NCI-H2171 treated with DMSO at 0.1 percent for 48 hours (cell line): ENCODE results near the gene AGTRAP.

Experiments used
- DNase-seq: peaks from one replicate; lab custom pipeline; 2025; lab: John Stamatoyannopoulos, UW

Gene AGTRAP

GRCh38 chr1:11784256-11784992 lies 48.5 kb downstream of the AGTRAP start:
- DNase-seq, result no peak

DNA sequence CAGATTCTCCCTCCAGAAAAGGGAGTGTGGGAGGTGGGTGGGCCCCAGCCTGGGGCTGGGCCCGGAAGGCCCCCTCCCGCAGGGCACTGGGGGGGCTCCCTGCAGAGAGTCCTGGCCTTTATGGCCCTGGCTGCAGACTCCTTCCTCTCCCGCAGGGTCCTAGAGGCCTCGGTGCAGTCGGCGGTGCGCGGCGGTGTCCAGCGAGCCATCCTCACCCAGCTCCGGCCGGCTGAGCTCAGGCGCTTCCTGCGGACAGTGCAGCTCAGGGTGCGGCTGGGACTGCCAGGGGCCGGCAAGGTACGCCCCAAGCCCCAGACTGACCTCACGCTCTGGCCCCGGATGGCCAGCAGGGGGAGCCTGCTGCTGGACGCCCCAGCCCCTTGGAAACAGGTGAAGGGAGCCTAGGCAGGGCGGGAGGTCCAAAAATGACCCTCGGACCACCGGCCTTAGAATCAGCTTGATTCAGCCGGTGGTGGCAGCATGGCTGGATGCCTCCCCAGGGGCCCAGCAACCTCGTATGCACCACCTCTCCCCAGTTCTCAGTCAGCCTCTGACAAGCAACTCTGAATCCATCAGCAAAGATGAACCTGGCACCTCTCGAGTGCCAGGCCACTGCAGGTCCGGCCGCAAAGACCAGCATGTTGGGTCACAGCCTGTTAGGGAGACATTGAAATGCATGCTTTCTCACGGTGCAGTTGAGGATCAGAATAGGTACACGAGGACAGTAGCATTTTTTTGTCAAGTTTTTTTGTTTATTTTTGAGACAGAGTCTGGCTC lies 49.2 kb downstream of the AGTRAP start:
- no peak for DNase-seq

- DNase-seq, result no peak
These were observed 50.2 kb downstream of the AGTRAP start for GRCh38 chr1:11786168-11786567.

DNA sequence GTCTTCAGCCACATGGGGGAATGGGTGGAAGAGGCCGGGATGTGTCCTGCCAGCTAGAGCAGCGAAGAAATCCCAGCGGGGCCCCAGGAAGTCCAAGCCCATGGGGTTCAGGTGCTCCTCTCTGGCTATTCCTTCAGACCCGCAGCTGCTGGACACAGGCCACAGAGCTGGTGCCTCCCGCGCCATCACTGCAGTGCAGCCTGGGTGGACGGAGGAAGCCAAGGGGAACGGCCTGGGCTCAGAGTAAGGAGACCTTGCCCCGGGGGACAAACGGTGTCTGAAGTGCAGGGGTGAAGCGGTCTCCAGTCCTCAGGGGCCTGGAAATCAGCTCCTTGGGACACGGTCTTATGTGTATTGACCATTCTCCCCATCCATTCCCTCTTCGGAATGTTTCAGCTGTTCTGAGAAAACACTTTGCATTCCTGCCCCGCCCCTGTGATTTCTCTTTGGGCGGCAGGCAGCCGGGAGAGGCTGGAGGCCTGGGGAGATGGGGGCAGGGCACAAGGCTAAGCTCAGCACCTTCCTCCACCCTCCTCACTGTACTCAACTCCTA lies 51.4 kb downstream of the AGTRAP start:
- no peak for DNase-seq

- DNase-seq, result no peak
These were observed 52.0 kb downstream of the AGTRAP start for GRCh38 chr1:11787804-11788436.

GRCh38 chr1:11788549-11789053 lies 52.7 kb downstream of the AGTRAP start:
- no peak for DNase-seq

DNA sequence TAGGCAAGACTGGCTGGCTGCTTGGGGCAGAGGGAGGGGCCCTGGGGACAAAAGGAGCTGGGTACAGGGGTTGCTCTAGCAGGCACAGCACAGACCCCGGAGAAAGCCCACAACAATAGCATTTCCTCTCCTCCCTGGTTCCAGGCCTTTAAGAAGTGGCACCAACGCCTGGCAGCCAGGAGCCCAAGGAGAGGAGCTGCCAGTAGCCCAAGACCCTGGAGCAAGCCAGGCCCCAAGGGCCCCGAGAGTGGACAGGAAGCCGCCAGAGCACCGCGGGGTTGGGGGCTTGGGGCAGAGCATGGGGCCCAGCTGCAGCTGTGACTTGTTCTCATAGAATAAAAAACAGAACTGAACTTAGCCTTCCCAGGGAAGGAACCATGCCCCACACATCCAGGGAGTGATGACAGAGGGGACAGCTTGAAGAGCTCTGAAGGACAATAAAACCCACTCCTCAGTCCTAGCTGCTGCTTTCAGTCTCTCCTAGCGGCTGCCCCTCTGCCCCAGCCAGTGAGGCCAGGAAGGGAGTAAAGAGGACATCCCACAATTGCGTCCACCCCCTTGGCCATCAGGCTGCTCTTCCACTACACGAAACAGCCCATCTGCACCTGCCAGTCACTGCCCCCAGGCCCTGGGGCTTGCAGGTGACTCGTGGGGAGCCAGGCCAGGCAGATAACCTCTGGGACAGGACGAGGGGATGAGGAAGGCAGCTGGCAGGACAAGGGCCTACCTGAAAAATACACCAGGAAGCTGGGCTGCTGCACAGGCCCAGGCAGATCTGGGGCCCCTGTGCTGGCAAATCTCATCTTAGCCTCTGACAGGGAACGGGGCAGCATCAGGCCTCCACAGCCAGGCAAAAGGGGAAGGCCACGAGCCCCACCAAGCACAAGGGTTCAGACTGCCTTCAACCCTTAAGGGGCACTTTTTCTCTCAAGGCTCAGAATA lies 53.5 kb downstream of the AGTRAP start:
- no peak for DNase-seq

GRCh38 chr1:11790101-11790879 lies 54.4 kb downstream of the AGTRAP start:
- DNase-seq, result no peak

GRCh38 chr1:11790880-11791715 lies 55.2 kb downstream of the AGTRAP start:
- no peak for DNase-seq

GRCh38 chr1:11792106-11792505 lies 56.2 kb downstream of the AGTRAP start:
- no peak for DNase-seq

GRCh38 chr1:11793819-11794218 lies 57.9 kb downstream of the AGTRAP start:
- no peak for DNase-seq

DNA sequence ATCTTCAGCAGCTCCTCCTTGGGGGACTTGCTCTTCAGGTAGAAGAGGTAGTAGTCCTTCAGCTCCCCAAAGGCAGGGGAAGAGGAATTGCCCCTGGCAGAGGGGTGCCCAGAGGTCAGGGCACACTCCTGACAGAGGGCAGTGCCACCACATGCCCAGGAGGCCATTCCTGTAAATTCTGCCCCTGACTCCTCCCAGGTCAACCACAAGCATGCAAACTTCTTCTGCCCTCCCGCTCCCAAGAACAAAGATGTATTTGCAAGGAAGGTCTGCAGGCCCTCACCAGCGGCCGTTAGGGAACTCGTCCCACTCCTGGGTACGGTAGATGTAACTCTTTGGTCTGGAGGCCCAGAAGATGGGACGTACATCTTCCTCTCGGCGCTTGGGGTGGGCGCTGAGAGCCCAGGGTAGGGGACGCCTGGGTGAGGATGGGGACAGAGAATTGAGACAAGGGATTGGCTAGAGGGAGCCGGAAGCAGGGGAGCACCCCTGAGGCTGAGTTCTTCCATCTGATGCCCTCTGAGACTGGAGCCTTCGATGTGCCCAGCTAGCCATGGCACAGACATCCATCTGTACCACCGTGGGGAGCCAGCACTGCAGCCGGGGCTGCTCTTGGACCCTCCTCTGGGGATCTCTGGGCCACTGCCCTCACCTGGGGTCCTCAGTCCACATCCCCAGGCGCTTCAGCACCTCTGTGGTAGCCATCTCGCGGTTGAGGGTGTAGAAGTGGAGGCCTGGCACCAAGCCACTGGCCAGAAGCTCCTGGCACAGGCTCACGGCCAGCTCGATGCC lies 58.7 kb downstream of the AGTRAP start:
- DNase-seq, result no peak

GRCh38 chr1:11795238-11795890 lies 59.4 kb downstream of the AGTRAP start:
- no peak for DNase-seq

- DNase-seq, result no peak
These were observed 60.3 kb downstream of the AGTRAP start for GRCh38 chr1:11796036-11796828.

DNA sequence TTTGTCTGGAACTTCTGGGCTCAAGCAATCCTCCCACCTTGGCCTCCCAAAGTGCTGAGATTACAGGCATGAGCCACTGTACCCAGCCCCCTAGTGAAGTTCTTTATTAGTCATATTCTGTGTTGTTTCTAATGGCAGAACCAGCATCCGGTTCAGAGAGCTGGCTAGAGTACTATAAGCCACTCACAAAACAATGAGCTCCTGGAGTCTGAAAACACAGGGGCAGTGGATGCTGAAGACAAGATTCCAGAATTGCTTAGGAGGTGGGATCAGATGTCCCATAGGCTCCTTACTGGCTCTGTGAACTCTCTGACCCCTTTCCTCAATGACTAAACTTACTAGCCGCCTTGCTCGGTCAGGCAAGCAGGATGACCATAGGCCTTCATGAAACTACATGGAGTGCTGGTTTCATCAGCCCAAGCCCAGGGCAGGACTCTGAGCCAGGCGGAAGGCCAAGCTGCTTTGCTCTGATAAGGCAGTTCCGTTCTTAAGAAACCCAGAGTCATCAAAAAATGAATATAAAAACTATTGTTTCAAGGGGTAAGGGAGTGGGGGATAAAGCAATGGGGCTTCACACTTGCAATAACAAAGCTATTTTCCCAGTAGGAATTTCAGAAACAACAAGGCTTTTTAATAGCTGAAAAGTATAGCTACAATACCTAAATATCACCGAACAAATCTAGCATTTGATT lies 61.7 kb downstream of the AGTRAP start:
- DNase-seq, result no peak

- no peak for DNase-seq
These were observed 63.2 kb downstream of the AGTRAP start for GRCh38 chr1:11799099-11799498.

- DNase-seq, result no peak
These were observed 64.0 kb downstream of the AGTRAP start for GRCh38 chr1:11799896-11800295.
